OCI-LY1 (cell line): ENCODE data around the gene KIFC3.

Experiments
- EZH2 ChIP-seq: fragments of 200-600 bp; sonication (generic), shearing (Covaris generic); IDR thresholded peaks from 2 replicates; pipeline ENCODE4 v1.8.0; 2017; ENCODE audit warnings: borderline replicate concordance, mixed run types, mild to moderate bottlenecking, antibody characterized with exemption, low read length, moderate library complexity, mixed read lengths
- TF ChIP-seq, protein P1 (sequence below): fragments of 200-600 bp; sonication (generic), shearing (Covaris generic); IDR thresholded peaks from 2 replicates; pipeline ENCODE4 v1.5.1; 2017; ENCODE audit warnings: mild to moderate bottlenecking, antibody characterized with exemption, low read length, moderate library complexity, mixed read lengths

DNA sequence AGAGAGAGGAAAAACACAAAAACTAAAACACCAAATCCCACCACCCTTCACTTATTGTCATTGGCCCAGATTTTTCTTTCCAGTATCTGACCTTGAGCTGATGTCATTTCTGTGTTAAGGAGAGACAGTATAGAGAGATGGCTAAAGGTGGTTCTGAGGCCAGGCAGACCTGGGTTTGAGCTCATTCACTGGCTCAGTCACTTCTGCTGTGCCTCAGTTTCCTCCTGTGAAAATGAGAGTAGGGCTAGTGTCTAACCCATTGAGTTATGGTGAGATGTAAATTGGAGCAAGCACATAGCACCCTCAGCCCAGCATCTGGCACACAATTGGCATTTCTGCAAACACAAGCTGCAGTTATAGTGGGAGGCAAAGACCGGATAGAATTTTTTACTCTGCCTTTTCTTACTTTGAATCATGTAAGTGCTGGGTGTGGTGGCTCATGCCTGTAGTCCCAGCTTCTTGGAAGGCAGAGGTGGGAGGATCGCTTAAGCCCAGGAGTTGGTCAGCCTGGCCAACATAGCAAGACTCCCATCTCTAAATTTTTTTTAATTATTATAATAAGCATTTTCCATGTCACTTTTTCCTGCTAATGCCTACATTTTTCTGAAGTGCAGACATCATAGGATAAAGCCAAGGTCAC, 6.4 kb upstream of the KIFC3 start:
- no peak for TF ChIP-seq EZH2
- TF ChIP-seq, protein P1, sequence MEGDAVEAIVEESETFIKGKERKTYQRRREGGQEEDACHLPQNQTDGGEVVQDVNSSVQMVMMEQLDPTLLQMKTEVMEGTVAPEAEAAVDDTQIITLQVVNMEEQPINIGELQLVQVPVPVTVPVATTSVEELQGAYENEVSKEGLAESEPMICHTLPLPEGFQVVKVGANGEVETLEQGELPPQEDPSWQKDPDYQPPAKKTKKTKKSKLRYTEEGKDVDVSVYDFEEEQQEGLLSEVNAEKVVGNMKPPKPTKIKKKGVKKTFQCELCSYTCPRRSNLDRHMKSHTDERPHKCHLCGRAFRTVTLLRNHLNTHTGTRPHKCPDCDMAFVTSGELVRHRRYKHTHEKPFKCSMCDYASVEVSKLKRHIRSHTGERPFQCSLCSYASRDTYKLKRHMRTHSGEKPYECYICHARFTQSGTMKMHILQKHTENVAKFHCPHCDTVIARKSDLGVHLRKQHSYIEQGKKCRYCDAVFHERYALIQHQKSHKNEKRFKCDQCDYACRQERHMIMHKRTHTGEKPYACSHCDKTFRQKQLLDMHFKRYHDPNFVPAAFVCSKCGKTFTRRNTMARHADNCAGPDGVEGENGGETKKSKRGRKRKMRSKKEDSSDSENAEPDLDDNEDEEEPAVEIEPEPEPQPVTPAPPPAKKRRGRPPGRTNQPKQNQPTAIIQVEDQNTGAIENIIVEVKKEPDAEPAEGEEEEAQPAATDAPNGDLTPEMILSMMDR = no peak
